Trophoblast cell (in vitro differentiated cells and primary cell): ENCODE measurements around the gene LRIG1.

Experiments
- DNase-seq, 2 donors: peaks; one replicate each; pipeline ENCODE4 v3.0.0-alpha.2; 2016
- H2AFZ ChIP-seq: 2 replicates; pipeline ENCODE4 v1.6.1; 2013; ENCODE audit warnings: low read length, moderate library complexity, mild to moderate bottlenecking; ENCODE audit not compliant: insufficient read depth, poor library complexity
- H2AK5ac ChIP-seq: 2 replicates; pipeline ENCODE4 v1.6.1; 2013; ENCODE audit warnings: mild to moderate bottlenecking, low read length
- H2BK120ac ChIP-seq: 2 replicates; pipeline ENCODE4 v1.6.1; 2013; ENCODE audit warnings: low read length, mild to moderate bottlenecking, moderate library complexity; ENCODE audit not compliant: insufficient read depth, poor library complexity
- H2BK12ac ChIP-seq: 2 replicates; pipeline ENCODE4 v1.6.1; 2013; ENCODE audit warnings: mild to moderate bottlenecking, low read length, moderate library complexity
- H2BK5ac ChIP-seq: 2 replicates; pipeline ENCODE4 v1.6.1; 2013; ENCODE audit warnings: low read length, low read depth, moderate library complexity, mild to moderate bottlenecking; ENCODE audit not compliant: poor library complexity
- H3K14ac ChIP-seq: 2 replicates; pipeline ENCODE4 v1.6.1; 2013; ENCODE audit warnings: mild to moderate bottlenecking, low read length
- H3K18ac ChIP-seq: 2 replicates; pipeline ENCODE4 v1.6.1; 2013; ENCODE audit warnings: mild to moderate bottlenecking, low read length
- H3K23ac ChIP-seq: 2 replicates; pipeline ENCODE4 v1.6.1; 2013; ENCODE audit warnings: low read length
- H3K27ac ChIP-seq: 2 replicates; pipeline ENCODE4 v1.5.1; 2013; ENCODE audit warnings: low read depth, mild to moderate bottlenecking, inconsistent platforms, low read length, moderate library complexity
- H3K27me3 ChIP-seq: 2 replicates; pipeline ENCODE4 v1.6.1; 2013; ENCODE audit warnings: inconsistent platforms, mild to moderate bottlenecking, low read length, moderate library complexity; ENCODE audit not compliant: insufficient read depth
- H3K36me3 ChIP-seq, 2 experiments: 1 replicate in 1 of 2; 2 replicates in 1 of 2; pipeline ENCODE4 v1.6.1; 2013; ENCODE audit warnings: low read length in 2 of 2, mild to moderate bottlenecking in 2 of 2, moderate library complexity in 1 of 2; ENCODE audit not compliant: insufficient read depth in 2 of 2, control insufficient read depth in 1 of 2
- H3K4ac ChIP-seq: 2 replicates; pipeline ENCODE4 v1.6.1; 2013; ENCODE audit warnings: low read depth, mild to moderate bottlenecking, low read length, moderate library complexity
- H3K4me1 ChIP-seq, 2 experiments: 1 replicate in 1 of 2; 2 replicates in 1 of 2; pipeline ENCODE4 v1.6.1; 2013; ENCODE audit warnings: low read length in 2 of 2, mild to moderate bottlenecking in 2 of 2, moderate library complexity in 1 of 2; ENCODE audit not compliant: insufficient read depth in 2 of 2, control insufficient read depth in 1 of 2
- H3K4me2 ChIP-seq: 2 replicates; pipeline ENCODE4 v1.6.1; 2013; ENCODE audit warnings: inconsistent platforms, mild to moderate bottlenecking, low read length, moderate library complexity
- H3K4me3 ChIP-seq: 2 replicates; pipeline ENCODE4 v1.5.1; 2013; ENCODE audit warnings: mild to moderate bottlenecking, low read depth, low read length, inconsistent platforms
- H3K79me1 ChIP-seq: one replicate; pipeline ENCODE4 v1.6.1; 2013; ENCODE audit warnings: low read length
- H3K79me2 ChIP-seq: 2 replicates; pipeline ENCODE4 v1.6.1; 2013; ENCODE audit warnings: low read length, mild to moderate bottlenecking; ENCODE audit not compliant: control insufficient read depth, insufficient read depth, poor library complexity
- H3K9ac ChIP-seq: 2 replicates; pipeline ENCODE4 v1.6.1; 2013; ENCODE audit warnings: mild to moderate bottlenecking, low read length
- H3K9me3 ChIP-seq: 2 replicates; pipeline ENCODE4 v1.6.1; 2013; ENCODE audit warnings: low read depth, mild to moderate bottlenecking, control low read depth, inconsistent platforms, low read length; ENCODE audit not compliant: insufficient read depth
- H4K12ac ChIP-seq: 2 replicates; pipeline ENCODE4 v1.6.1; 2013; ENCODE audit warnings: low read depth, mild to moderate bottlenecking, low read length, moderate library complexity
- H4K8ac ChIP-seq: 2 replicates; pipeline ENCODE4 v1.6.1; 2013; ENCODE audit warnings: low read depth, mild to moderate bottlenecking, low read length, moderate library complexity
- H4K91ac ChIP-seq: one replicate; pipeline ENCODE4 v1.6.1; 2013; ENCODE audit warnings: low read depth, mild to moderate bottlenecking, low read length, moderate library complexity
- WGBS: extraction: QIAGEN DNeasy Blood & Tissue Kit; methylation state at CpG from one replicate; pipeline ENCODE4 v1.1.7; 2013; ENCODE audit warnings: missing lambda C conversion rate; ENCODE audit not compliant: insufficient read length, insufficient coverage; ENCODE audit errors: extremely low coverage; 5-methylcytosine and 5-hydroxymethylcytosine counted together

The LRIG1 gene

GRCh38 chr3:66385066-66385465, 115.8 kb downstream of the LRIG1 start:
- no peak overlapping the region for H3K4ac ChIP-seq
- peaks cover 15 to 18% of the 10 kb centered on the region in 2 experiments for H3K36me3 ChIP-seq
- no peak overlapping the region for H3K9ac ChIP-seq
- no peak overlapping the region for H3K27ac ChIP-seq
- H3K4me3 ChIP-seq, result no peak overlapping the region
- no peaks in the 10 kb centered on the region for H3K4me1 ChIP-seq
- H2AFZ ChIP-seq, result no peak overlapping the region
- no peak overlapping the region for H2BK12ac ChIP-seq
- no peak overlapping the region for H2BK5ac ChIP-seq
- H4K91ac ChIP-seq, result no peak overlapping the region
- no peak overlapping the region for H3K18ac ChIP-seq
- no peak overlapping the region for H4K8ac ChIP-seq
- DNase-seq, result no peak
- H3K27me3 ChIP-seq, result no peaks in the 10 kb centered on the region
- H3K4me2 ChIP-seq, result no peak overlapping the region
- H3K79me1 ChIP-seq, result no peaks in the 10 kb centered on the region
- H4K12ac ChIP-seq, result no peak overlapping the region
- no peak overlapping the region for H2BK120ac ChIP-seq
- H3K14ac ChIP-seq, result no peak overlapping the region
- H3K9me3 ChIP-seq, result peaks cover 13% of the 10 kb centered on the region
- no peak overlapping the region for H2AK5ac ChIP-seq
- no peak overlapping the region for H3K23ac ChIP-seq
- no peaks in the 10 kb centered on the region for H3K79me2 ChIP-seq

- Histone ChIP-seq H2AK5ac (no peak overlapping the region), H3K9me3 (peaks cover 13% of the 10 kb centered on the region), H3K4ac (no peak overlapping the region), H2BK5ac (no peak overlapping the region), H3K9ac (no peak overlapping the region), H2AFZ (no peak overlapping the region), H3K23ac (no peak overlapping the region), H3K14ac (no peak overlapping the region), H2BK120ac (no peak overlapping the region), H3K4me2 (no peak overlapping the region), H3K79me2 (no peaks in the 10 kb centered on the region), H4K91ac (no peak overlapping the region), H4K8ac (no peak overlapping the region), H3K4me1 (no peaks in the 10 kb centered on the region), H3K79me1 (no peaks in the 10 kb centered on the region), H2BK12ac (no peak overlapping the region), H3K27me3 (no peaks in the 10 kb centered on the region), H3K4me3 (no peak overlapping the region), H4K12ac (no peak overlapping the region), H3K36me3 (peaks cover 15 to 18% of the 10 kb centered on the region in 2 experiments), H3K27ac (no peak overlapping the region), H3K18ac (no peak overlapping the region)
- WGBS, result no CpG with 5 or more reads among the region's 20 CpGs
- no peak for DNase-seq
These were observed 116.7 kb downstream of the LRIG1 start for GRCh38 chr3:66383998-66384745.

- no peak overlapping the region for H3K27ac ChIP-seq
These were observed 117.8 kb downstream of the LRIG1 start for GRCh38 chr3:66383023-66383422.

GRCh38 chr3:66382142-66382541, 118.7 kb downstream of the LRIG1 start:
- no peak overlapping the region for H2AK5ac ChIP-seq
- no peak overlapping the region for H4K91ac ChIP-seq
- no peak overlapping the region for H4K8ac ChIP-seq
- no peak overlapping the region for H3K27ac ChIP-seq
- no peaks in the 10 kb centered on the region for H3K79me2 ChIP-seq
- H3K4me3 ChIP-seq, result no peak overlapping the region
- H3K9me3 ChIP-seq, result peaks cover 13% of the 10 kb centered on the region
- H3K36me3 ChIP-seq, result peaks cover 15 to 18% of the 10 kb centered on the region in 2 experiments
- H3K27me3 ChIP-seq, result no peaks in the 10 kb centered on the region
- no peak overlapping the region for H3K9ac ChIP-seq
- H2BK5ac ChIP-seq, result no peak overlapping the region
- no peak overlapping the region for H3K4me2 ChIP-seq
- DNase-seq, result no peak
- H2BK120ac ChIP-seq, result no peak overlapping the region
- H3K18ac ChIP-seq, result no peak overlapping the region
- H3K4ac ChIP-seq, result no peak overlapping the region
- no CpG with 5 or more reads among the region's 10 CpGs for WGBS
- H3K14ac ChIP-seq, result no peak overlapping the region
- H2AFZ ChIP-seq, result no peak overlapping the region
- no peaks in the 10 kb centered on the region for H3K79me1 ChIP-seq
- no peak overlapping the region for H4K12ac ChIP-seq
- no peak overlapping the region for H3K23ac ChIP-seq
- H3K4me1 ChIP-seq, result no peaks in the 10 kb centered on the region
- H2BK12ac ChIP-seq, result no peak overlapping the region

More at GRCh38 chr3:66383023-66383422, 117.8 kb downstream of the LRIG1 start:
- Histone ChIP-seq H3K36me3 (peaks cover 15 to 18% of the 10 kb centered on the region in 2 experiments), H2BK120ac (no peak overlapping the region), H4K91ac (no peak overlapping the region), H4K12ac (no peak overlapping the region), H2AFZ (no peak overlapping the region), H3K18ac (no peak overlapping the region), H2BK12ac (no peak overlapping the region), H2BK5ac (no peak overlapping the region), H3K23ac (no peak overlapping the region), H4K8ac (no peak overlapping the region), H3K79me1 (no peaks in the 10 kb centered on the region), H3K9me3 (peaks cover 13% of the 10 kb centered on the region), H3K4ac (no peak overlapping the region), H2AK5ac (no peak overlapping the region), H3K4me1 (no peaks in the 10 kb centered on the region), H3K27me3 (no peaks in the 10 kb centered on the region), H3K14ac (no peak overlapping the region), H3K4me3 (no peak overlapping the region), H3K4me2 (no peak overlapping the region), H3K79me2 (no peaks in the 10 kb centered on the region), H3K9ac (no peak overlapping the region)
- WGBS, result no CpG with 5 or more reads among the region's 18 CpGs
- no peak for DNase-seq
